ENCODE data around the gene FMO2. TPM values are rescaled to one million over a fixed set of nuclear protein-coding genes. Genes with fewer than 3 reads are reported as not detected.
"Not testable (repeated sequence)": the region's sequence is repeated elsewhere in the genome, so short reads cannot be mapped to it uniquely, and the experiment has no call there.

The FMO2 gene
- total RNA-seq, 1 donor from 2014 or later: not detected

- peaks cover 4% of the 10 kb centered on the region for H3K9me3 Mint-ChIP-seq
- H3K27me3 Mint-ChIP-seq (ENCODE audit: low read depth): peaks cover 4% of the 10 kb centered on the region
- TF ChIP-seq CTCF (conservative IDR thresholded peaks at IDR 0.05): no peak
- H3K4me1 Mint-ChIP-seq: no peaks in the 10 kb centered on the region
- no peak for DNase-seq (ENCODE audit: low read depth, low spot score)
- no peak overlapping the region for H3K4me3 Mint-ChIP-seq
- no peaks in the 10 kb centered on the region for H3K36me3 Mint-ChIP-seq (ENCODE audit: low read depth)
- no peak overlapping the region for H3K27ac Mint-ChIP-seq (ENCODE audit: unreplicated experiment)
These were observed 46.2 kb downstream of the FMO2 start for GRCh38 chr1:171231326-171231725.

GRCh38 chr1:171233183-171233582 is 48.1 kb downstream of the FMO2 start:
- no peak for TF ChIP-seq CTCF (conservative IDR thresholded peaks at IDR 0.05)
- H3K9me3 Mint-ChIP-seq: peaks cover 6% of the 10 kb centered on the region
- DNase-seq (ENCODE audit: low read depth, low spot score): no peak
- H3K4me3 Mint-ChIP-seq: no peak overlapping the region
- H3K36me3 Mint-ChIP-seq (ENCODE audit: low read depth): no peaks in the 10 kb centered on the region
- H3K27ac Mint-ChIP-seq (ENCODE audit: unreplicated experiment): no peak overlapping the region
- H3K4me1 Mint-ChIP-seq: no peaks in the 10 kb centered on the region
- H3K27me3 Mint-ChIP-seq (ENCODE audit: low read depth): peaks cover 4% of the 10 kb centered on the region

GRCh38 chr1:171236231-171236630 is 51.1 kb downstream of the FMO2 start:
- H3K27ac Mint-ChIP-seq (ENCODE audit: unreplicated experiment); DNase-seq (ENCODE audit: low read depth, low spot score); H3K27me3 Mint-ChIP-seq (ENCODE audit: low read depth); H3K36me3 Mint-ChIP-seq (ENCODE audit: low read depth); H3K4me3 Mint-ChIP-seq; H3K4me1 Mint-ChIP-seq: not testable (repeated sequence)
- peaks cover 27% of the 10 kb centered on the region for H3K9me3 Mint-ChIP-seq

- H3K27me3 Mint-ChIP-seq (ENCODE audit: low read depth): peaks cover 15% of the 10 kb centered on the region
- H3K9me3 Mint-ChIP-seq: peaks cover 17% of the 10 kb centered on the region
These were observed 58.8 kb downstream of the FMO2 start for GRCh38 chr1:171243878-171244277.

GRCh38 chr1:171245458-171246064 is 60.5 kb downstream of the FMO2 start:
- Mint-ChIP-seq H3K36me3 (ENCODE audit: low read depth) (no peaks in the 10 kb centered on the region), H3K27me3 (ENCODE audit: low read depth) (peaks cover 26% of the 10 kb centered on the region), H3K27ac (ENCODE audit: unreplicated experiment) (no peak overlapping the region), H3K4me3 (no peak overlapping the region), H3K9me3 (peaks cover 3% of the 10 kb centered on the region), H3K4me1 (no peaks in the 10 kb centered on the region)
- TF ChIP-seq CTCF (conservative IDR thresholded peaks at IDR 0.05): peak; percentile 77
- DNase-seq (ENCODE audit: low read depth, low spot score): no peak

More at GRCh38 chr1:171243878-171244277, 58.8 kb downstream of the FMO2 start:
- no peak for DNase-seq (ENCODE audit: low read depth, low spot score)
- Mint-ChIP-seq H3K4me3 (no peak overlapping the region), H3K4me1 (no peaks in the 10 kb centered on the region), H3K27ac (ENCODE audit: unreplicated experiment) (no peak overlapping the region), H3K36me3 (ENCODE audit: low read depth) (peaks cover 3% of the 10 kb centered on the region)
- TF ChIP-seq CTCF (conservative IDR thresholded peaks at IDR 0.05): no peak

GRCh38 chr1:171247501-171247900 is 62.4 kb downstream of the FMO2 start:
- Mint-ChIP-seq H3K9me3 (peaks cover 3% of the 10 kb centered on the region), H3K4me3 (no peak overlapping the region), H3K27me3 (ENCODE audit: low read depth) (peaks cover 37% of the 10 kb centered on the region), H3K27ac (ENCODE audit: unreplicated experiment) (no peak overlapping the region), H3K36me3 (ENCODE audit: low read depth) (no peaks in the 10 kb centered on the region), H3K4me1 (peaks cover 8% of the 10 kb centered on the region)
- TF ChIP-seq CTCF (conservative IDR thresholded peaks at IDR 0.05): no peak
- DNase-seq (ENCODE audit: low read depth, low spot score): no peak

All from neural crest cell (in vitro differentiated cells).